Thyroid gland (tissue), 4 donors: ENCODE results near the gene DNAJC3. TPM values are rescaled to one million over a fixed set of nuclear protein-coding genes. Genes with fewer than 3 reads are reported as not detected.
"Not testable (repeated sequence)": the region's sequence is repeated elsewhere in the genome, so short reads cannot be mapped to it uniquely, and the experiment has no call there.

ENCODE experiments used
- DNase-seq, 2 donors: peaks; one replicate each; pipeline ENCODE4 v3.0.0-alpha.2; 2019
- H3K27ac ChIP-seq, 3 donors: fragments of 200-600 bp; sonication (generic); 1 replicate in 2 of 3; 2 replicates in 1 of 3; pipeline ENCODE4 v1.5.1; 2016 to 2019; ENCODE audit warnings: mild to moderate bottlenecking in 1 of 3, moderate library complexity in 1 of 3
- H3K27me3 ChIP-seq: fragments of 200-600 bp; sonication (generic); one replicate; pipeline ENCODE4 v1.5.1; 2019
- H3K36me3 ChIP-seq, 2 donors: fragments of 200-600 bp; sonication (generic); one replicate each; pipeline ENCODE4 v1.5.1; 2016 to 2019
- H3K4me1 ChIP-seq, 2 donors: fragments of 200-600 bp; sonication (generic); one replicate each; pipeline ENCODE4 v1.5.1; 2017 to 2019
- H3K4me3 ChIP-seq, 3 donors: fragments of 200-600 bp; sonication (generic); replicated peaks in 1 of 3; 1 replicate in 2 of 3; 2 replicates in 1 of 3; pipeline ENCODE4 v1.5.1; 2016; ENCODE audit warnings: mild to moderate bottlenecking in 1 of 3
- H3K9me3 ChIP-seq: fragments of 200-600 bp; sonication (generic); one replicate; pipeline ENCODE4 v1.5.1; 2017
- CTCF ChIP-seq, 6 experiments: fragments of 200-600 bp in 3 of 6; fragments of 450-650 bp in 3 of 6; sonication (generic) in 3 of 6; IDR thresholded peaks; one replicate each; pipeline ENCODE4 v1.5.1; 2016 to 2019; ENCODE audit warnings: antibody characterized with exemption in 6 of 6, mild to moderate bottlenecking in 2 of 6, inconsistent platforms in 1 of 6, moderate library complexity in 1 of 6
- POLR2A ChIP-seq, 2 donors: fragments of 450-650 bp; IDR thresholded peaks; one replicate each; pipeline ENCODE4 v1.6.1; 2017; ENCODE audit warnings: antibody characterized with exemption in 2 of 2, mild to moderate bottlenecking in 2 of 2, moderate library complexity in 1 of 2
- WGBS, 2 donors: methylation state at CpG; one replicate each; pipeline ENCODE4 v1.1.5; 2017; 5-methylcytosine and 5-hydroxymethylcytosine counted together
- intact Hi-C: fragments of 100-400 bp; cut with DNase I; formaldehyde crosslinking; loops from one replicate; pipeline ENCODE4 v1.15.1; 2023
- total RNA-seq, 4 donors: library from RNA; depleted of rRNA; stranded (reverse); fragments of >200 nt; gene quantifications; one replicate each; pipeline ENCODE4 v1.2.3, GENCODE V29; 2016

Gene DNAJC3
- total RNA-seq, 4 donors from 2014 or later: 92.2 to 164 (median 125) TPM

DNA sequence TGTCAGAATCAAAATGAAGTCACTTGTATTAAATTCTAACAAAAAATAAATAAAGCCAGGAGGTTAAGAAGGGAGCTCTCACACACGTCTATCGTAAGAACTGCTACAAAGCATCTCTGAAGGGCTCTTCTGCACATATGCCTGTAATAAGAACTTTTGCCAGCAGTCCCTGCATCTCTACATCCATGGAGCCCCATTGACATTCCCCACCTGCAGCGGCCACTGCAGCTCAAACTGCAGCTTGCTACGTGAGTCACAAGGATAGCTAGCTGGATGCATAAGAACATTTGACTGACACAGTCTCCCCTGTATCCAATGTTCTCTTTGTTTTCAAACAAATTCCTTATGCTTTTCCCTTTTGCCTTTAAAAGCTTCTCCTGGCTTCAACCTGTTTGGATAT, 68.3 kb downstream of the DNAJC3 start:
- Histone ChIP-seq H3K4me1 (peaks cover 4 to 16% of the 10 kb centered on the region in 2 donors), H3K9me3 (no peaks in the 10 kb centered on the region), H3K36me3 (no peaks in the 10 kb centered on the region), H3K4me3 (no peak overlapping the region), H3K27me3 (no peaks in the 10 kb centered on the region), H3K27ac (no peak overlapping the region)
- no peak for DNase-seq
- 73 to 81% methylated on average over 4 of the region's 4 CpGs for WGBS, 2 donors
- TF ChIP-seq CTCF (IDR thresholded peaks at IDR 0.05): no peak
- TF ChIP-seq POLR2A (IDR thresholded peaks at IDR 0.05): no peak
- intact Hi-C loops: no loop called here

GRCh38 chr13:95745752-95746151, 68.8 kb downstream of the DNAJC3 start:
- Histone ChIP-seq H3K27me3 (no peaks in the 10 kb centered on the region), H3K4me3 (no peak overlapping the region), H3K27ac (no peak overlapping the region), H3K36me3 (no peaks in the 10 kb centered on the region), H3K4me1 (peaks cover 4 to 16% of the 10 kb centered on the region in 2 donors), H3K9me3 (no peaks in the 10 kb centered on the region)
- WGBS, 2 donors: 82 to 94% methylated on average over 2 of the region's 2 CpGs
- intact Hi-C loops: no loop called here
- no peak for DNase-seq
- TF ChIP-seq POLR2A (IDR thresholded peaks at IDR 0.05) (no peak), CTCF (IDR thresholded peaks at IDR 0.05) (no peak)

- Histone ChIP-seq H3K27ac (no peak overlapping the region), H3K4me3 (no peak overlapping the region), H3K27me3 (no peaks in the 10 kb centered on the region), H3K9me3 (no peaks in the 10 kb centered on the region), H3K4me1 (peaks cover 0 to 11% of the 10 kb centered on the region in 2 donors), H3K36me3 (no peaks in the 10 kb centered on the region)
- TF ChIP-seq POLR2A (IDR thresholded peaks at IDR 0.05): no peak
- no peak for DNase-seq
- WGBS, 2 donors: 96% methylated on average over 4 of the region's 4 CpGs
- intact Hi-C loops: no loop called here
These were observed 72.6 kb downstream of the DNAJC3 start for GRCh38 chr13:95749545-95749944.

DNA sequence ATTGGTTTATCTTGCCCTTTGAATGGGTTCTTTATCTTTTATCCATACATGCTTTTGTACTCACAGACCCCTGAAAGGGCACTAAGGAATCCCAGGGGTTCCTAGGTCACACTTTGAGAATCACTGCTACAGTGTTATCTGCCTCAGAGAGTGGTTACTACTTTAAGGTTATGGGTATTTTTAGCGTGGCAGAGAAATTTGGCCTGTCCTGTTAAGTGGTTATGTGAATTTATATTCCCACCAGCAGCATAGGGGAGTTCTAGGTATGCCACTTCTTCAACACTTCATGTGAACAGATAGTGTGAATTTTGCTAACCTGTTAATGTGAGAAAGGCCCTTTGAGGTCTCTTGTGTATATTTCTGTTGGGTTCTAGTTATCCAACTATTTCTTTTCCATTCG, 75.7 kb downstream of the DNAJC3 start:
- no peak for DNase-seq
- H3K27ac ChIP-seq: no peak overlapping the region
- H3K9me3 ChIP-seq: no peaks in the 10 kb centered on the region
- WGBS, 2 donors: 94% methylated on average over 2 of the region's 2 CpGs
- TF ChIP-seq CTCF (IDR thresholded peaks at IDR 0.05) (no peak), POLR2A (IDR thresholded peaks at IDR 0.05) (no peak)
- H3K4me1 ChIP-seq: no peaks in the 10 kb centered on the region
- H3K4me3 ChIP-seq: no peak overlapping the region
- no peaks in the 10 kb centered on the region for H3K36me3 ChIP-seq
- no peaks in the 10 kb centered on the region for H3K27me3 ChIP-seq
- intact Hi-C loops: no loop called here

DNA sequence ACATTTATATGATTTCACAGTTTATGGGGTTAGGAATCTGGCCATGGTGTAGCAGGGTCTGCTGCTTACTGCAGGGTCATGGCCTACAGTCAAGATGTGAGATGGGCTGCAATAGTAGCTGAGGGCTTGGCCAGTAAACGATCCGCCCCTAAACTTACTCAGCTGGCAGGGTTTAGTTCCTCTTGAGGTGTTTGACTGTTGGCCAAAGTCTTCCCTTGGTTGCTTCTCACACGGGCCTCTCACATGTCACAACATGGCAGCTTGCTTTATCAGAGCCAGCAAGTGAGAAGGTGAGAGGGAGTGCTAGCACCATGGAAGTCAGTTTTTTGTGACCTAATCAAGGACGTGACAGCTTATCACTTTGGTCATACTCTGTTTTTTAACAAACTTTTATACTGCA, 77.1 kb downstream of the DNAJC3 start:
- Histone ChIP-seq H3K4me1 (no peaks in the 10 kb centered on the region), H3K36me3 (no peaks in the 10 kb centered on the region), H3K9me3 (no peaks in the 10 kb centered on the region), H3K4me3 (no peak overlapping the region), H3K27ac (no peak overlapping the region), H3K27me3 (no peaks in the 10 kb centered on the region)
- TF ChIP-seq CTCF (IDR thresholded peaks at IDR 0.05): no peak
- no peak for TF ChIP-seq POLR2A (IDR thresholded peaks at IDR 0.05)
- DNase-seq: no peak
- WGBS, 2 donors: 92 to 94% methylated on average over 4 of the region's 4 CpGs
- intact Hi-C loops: no loop called here

DNA sequence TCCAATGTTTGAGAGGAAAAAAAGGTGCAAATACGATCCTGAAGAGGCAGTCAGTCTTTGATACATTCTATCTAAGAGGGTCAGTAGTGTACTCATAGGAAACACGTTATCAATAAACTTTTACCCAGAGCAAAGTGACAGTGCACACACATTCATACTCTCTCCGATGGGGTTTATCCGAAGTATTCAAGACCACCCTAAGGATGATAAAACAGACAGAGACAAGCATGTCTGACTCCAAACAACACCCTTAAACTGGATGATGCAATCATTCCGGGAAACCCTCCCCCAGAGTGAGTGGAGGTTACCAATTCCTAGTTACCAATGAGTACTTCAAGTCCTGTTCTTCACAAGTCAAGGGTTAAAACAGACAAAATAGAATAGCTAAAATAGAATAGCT, 79.1 kb downstream of the DNAJC3 start:
- DNase-seq: no peak
- no peak for TF ChIP-seq CTCF (IDR thresholded peaks at IDR 0.05)
- TF ChIP-seq POLR2A (IDR thresholded peaks at IDR 0.05): no peak
- H3K4me1 ChIP-seq: no peaks in the 10 kb centered on the region
- intact Hi-C loops: no loop called here
- H3K4me3 ChIP-seq: no peak overlapping the region
- H3K36me3 ChIP-seq: peaks cover 0 to 3% of the 10 kb centered on the region in 2 donors
- H3K27me3 ChIP-seq: no peaks in the 10 kb centered on the region
- no peak overlapping the region for H3K27ac ChIP-seq
- WGBS, 2 donors: 91 to 93% methylated on average over 5 of the region's 5 CpGs
- H3K9me3 ChIP-seq: no peaks in the 10 kb centered on the region

- H3K9me3 ChIP-seq, H3K4me3 ChIP-seq, intact Hi-C loops, H3K4me1 ChIP-seq, H3K27ac ChIP-seq, DNase-seq, H3K27me3 ChIP-seq: not testable (repeated sequence)
- peaks cover 4 to 11% of the 10 kb centered on the region in 2 donors for H3K36me3 ChIP-seq
- 87 to 91% methylated on average over 3 of the region's 3 CpGs for WGBS, 2 donors
These were observed 85.7 kb downstream of the DNAJC3 start for GRCh38 chr13:95762626-95763025.
